ENCODE results near the gene POLR2B.
"Not testable (repeated sequence)": the region's sequence is repeated elsewhere in the genome, so short reads cannot be mapped to it uniquely, and the experiment has no call there.

POLR2B gene

DNA sequence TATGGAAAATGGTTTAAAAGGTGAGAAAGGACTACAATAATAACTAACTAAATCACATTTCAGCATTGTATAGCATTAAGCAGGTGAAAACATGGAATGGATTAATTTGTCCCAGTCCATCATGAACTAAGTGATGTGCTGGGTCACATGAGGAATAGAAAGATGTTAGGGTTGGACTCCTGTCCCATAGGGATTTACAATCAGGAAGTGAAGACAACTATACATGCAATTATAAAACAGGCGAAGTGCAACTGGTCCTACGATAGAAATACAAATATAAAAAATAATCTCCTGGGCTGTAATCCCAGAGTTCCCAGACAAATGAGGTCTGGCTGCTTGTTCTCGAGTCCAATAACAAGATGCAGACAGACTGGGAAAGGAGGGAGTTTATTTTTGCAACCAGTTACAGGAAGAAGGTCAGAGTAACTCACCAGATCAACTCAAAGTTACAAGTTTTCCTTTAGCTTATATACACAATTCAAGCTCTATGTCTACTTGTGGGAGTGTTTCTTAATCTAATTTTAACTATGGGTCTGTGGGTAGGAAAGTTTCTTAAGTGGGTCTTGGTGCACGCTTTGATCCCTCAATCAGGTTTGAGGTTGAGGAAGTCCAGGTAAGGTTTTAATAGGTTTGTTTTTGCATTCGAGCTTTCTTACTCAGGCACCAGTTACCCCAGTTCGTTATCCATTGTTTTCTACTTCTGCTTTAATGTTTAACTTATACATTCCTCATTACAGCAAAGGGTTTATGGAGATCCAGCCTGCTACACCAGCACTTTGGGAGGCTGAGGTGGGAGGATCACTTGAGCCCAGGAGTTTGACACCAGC lies 81.4 kb downstream of the POLR2B start:
- DNase-seq: no peak

- not testable (repeated sequence) for DNase-seq
These were observed 82.0 kb downstream of the POLR2B start for GRCh38 chr4:57060717-57061067.

DNA sequence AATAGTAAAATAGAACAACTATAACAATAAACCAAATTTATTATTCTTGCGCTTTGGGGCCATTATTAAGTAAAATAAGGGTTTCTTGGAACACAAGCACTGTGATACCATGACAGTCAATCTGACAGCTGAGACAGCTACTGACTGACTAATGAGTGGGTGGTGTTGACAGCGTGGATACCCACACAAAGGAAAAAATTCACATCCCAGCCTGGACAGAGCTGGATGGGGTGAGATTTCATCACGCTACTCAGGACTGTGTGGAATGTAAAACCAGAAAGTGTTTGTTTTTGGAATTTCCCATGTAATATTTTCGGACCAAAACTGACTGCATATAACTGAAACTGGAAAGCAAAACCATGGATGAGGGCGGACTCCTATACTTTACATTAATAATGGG lies 82.7 kb downstream of the POLR2B start:
- no peak for DNase-seq

- no peak for DNase-seq
These were observed 84.8 kb downstream of the POLR2B start for GRCh38 chr4:57063518-57063917.

- no peak for DNase-seq
These were observed 85.4 kb downstream of the POLR2B start for GRCh38 chr4:57064120-57064519.

DNA sequence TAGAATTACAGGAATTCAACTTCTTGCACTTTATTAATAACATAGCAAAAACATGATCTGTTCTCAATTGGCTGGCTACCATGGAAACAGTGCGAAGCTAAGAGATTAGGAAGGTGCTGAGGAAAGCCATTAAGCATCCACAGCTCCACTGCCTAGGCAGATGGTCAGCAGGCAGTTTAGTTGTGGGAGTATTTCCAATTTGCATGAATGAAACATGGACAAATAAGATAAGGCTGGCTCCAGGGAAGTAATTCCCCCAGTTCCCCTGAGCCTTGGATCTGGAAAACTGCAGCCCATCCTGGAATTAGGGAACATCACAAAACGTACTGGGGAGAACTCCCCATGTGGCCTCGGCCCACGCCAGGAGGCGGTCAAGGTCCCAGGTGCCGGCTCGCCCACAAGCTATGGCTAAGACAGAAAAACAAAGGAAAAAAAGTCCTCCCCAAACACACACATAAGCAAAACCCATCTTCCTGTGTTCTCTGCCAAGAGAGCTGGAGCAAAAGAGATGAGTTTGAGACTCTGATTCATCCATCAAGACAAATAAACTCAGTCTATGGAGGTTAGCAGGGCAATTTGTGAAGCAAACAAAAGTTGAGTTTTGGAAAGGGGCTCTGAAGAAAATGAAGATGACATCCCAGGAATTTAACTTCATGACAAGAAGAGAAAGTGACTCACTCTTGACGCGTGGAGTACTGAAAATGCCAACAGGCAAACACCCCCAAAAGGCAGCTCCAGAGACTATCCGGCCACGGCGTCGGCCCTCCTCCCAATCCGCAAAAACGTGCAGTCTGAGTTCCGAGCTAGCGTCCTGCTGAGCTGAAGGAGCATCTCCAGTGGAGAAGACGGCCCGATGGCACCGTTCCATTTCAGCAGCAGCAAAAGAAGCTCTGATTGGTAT lies 86.4 kb downstream of the POLR2B start:
- no peak for DNase-seq

GRCh38 chr4:57065730-57066482 lies 87.2 kb downstream of the POLR2B start:
- DNase-seq: no peak

DNA sequence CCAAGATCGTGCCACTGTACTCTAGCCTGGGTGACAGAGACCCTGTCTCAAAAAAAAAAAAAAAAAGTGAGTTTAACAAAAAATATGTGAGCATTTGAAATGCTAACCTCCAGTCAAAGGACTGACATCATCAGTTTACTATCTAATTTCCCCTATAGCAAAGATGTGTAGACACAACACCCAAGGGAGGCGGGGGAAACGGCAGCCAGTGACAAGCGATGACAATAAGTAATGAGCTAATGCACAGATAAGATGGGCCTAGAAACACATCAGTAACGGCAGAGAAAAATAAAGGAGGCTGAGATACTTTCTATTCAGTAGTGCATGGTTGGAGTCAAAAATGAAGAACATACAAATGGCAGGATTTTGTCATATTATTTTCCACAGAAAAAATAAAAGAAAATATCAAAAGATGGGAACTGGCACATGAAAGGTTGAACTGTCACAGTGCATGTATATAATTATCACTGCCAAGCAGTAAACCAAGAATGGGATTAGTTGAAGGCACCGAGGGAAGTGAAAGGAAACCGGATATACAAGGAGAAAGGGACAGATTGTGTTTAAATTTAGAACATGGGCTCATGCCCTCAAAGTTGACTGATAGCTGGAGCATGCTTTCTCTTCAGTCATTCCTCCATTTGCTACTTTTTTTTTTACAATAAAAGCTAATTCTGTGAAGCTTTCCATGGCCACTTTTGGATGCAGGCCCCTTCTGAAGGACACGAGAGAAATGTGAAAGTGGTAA lies 89.7 kb downstream of the POLR2B start:
- DNase-seq: no peak

DNA sequence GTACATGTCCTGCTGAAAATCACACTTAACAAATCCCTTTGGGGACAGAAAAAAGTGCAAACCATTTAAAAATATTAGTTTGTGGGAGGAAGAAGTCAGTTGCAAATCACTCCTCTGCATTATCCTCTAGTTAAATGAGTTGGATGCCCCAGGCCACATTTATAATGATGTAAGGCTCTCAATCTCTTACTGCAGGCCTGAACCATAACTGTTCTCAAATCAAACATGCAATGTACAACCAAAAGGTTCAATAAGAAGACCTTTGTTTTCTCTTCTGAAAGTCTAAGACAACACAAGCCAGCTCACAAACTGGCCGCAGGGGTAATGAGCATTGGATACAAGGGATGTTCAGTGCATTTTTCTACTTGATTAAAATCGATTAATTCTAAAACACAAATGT lies 91.8 kb downstream of the POLR2B start:
- DNase-seq: no peak

DNA sequence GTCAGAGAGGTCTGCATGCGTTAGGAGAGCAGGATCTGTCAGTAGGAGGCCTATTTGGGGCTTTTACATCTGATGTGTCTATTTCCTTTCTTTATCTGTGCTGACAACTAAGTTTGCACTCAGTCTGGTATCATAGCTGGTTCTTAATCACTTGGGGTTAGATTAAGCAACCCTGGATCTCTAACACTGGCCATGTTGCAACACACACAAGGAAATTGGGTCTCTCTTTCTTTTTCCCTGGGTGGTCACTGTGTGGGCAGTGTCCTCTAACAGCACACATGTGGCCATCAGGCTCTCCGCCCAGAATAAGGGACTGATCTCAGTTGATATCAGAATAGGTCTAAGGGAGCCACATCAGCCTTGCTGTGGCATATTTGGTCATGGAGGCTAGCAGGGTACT lies 92.6 kb downstream of the POLR2B start:
- DNase-seq: no peak

DNA sequence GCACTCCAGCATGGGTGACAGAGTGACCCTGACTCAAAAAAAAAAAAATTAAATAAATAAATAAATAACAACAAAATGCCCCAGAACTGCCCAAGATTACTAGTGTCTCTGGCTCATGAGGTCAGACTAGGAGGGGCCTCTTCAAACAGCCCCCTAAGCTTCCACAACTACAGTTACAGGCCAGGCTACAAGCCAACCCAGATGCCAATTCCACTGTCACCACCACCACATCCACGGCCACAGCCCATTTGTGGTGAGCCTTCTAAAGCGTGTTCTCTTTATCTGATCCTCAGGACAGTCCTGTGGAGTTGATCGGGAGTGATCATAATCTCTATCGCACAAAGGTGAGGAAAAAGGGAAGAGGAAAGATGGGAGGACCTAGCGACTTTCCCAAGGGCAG lies 94.9 kb downstream of the POLR2B start:
- no peak for DNase-seq

DNA sequence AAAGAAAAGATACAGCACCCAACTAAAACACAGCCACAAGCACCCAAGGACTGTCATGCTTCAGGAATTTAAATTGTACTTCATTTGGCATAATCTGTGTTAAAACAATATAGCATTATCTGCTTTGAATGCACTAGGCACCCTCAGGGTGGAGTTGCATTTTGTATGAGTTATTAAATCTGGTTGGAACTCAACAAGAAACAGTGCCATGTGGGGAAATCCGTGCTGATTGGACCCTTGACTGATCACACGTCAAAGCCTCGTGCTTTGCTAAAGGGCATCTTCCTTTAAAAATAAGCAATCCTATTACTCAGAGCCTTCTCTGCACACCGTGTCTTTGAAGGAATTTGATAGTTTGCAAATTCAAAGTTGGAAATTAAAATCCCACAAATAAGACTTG lies 96.0 kb downstream of the POLR2B start:
- no peak for DNase-seq

- DNase-seq: no peak
These were observed 96.7 kb downstream of the POLR2B start for GRCh38 chr4:57075367-57075766.

GRCh38 chr4:57076646-57077045 lies 98.0 kb downstream of the POLR2B start:
- no peak for DNase-seq

DNA sequence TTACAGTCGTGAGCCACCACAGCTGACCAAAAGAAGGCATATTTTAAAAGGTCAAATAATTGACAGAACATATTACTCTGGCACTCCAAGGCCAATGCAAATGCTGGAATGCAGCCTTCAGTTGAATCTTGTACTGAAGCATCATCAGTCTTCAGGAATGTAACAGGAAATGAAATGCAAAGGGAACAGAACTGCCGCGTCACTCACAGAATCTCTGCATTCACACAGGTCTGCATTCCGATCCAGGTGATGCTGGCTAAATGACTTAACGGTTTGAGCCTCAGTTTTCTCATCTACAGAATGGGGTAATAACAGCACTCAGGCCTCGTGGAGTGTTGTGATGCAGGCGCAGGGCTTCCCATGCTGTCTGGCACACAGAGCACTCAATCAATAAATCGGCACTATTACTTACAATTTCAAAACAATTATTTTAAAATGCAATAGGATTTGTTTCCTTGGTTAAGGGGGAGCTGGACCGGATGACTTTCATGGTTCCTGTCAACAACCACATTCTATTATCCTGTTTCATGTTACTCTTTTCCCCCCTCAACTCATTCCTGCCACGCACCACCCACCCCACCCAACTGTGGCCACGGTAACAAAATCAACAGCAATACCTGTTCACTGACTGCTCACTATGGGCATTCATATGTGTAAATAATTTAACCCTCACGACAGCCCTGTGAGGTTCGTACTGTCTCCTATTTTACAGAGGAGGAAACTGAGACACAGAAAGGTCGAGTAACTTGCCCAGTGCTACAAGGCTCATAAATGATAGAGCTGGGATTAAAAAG lies 99.1 kb downstream of the POLR2B start:
- DNase-seq: no peak

DNA sequence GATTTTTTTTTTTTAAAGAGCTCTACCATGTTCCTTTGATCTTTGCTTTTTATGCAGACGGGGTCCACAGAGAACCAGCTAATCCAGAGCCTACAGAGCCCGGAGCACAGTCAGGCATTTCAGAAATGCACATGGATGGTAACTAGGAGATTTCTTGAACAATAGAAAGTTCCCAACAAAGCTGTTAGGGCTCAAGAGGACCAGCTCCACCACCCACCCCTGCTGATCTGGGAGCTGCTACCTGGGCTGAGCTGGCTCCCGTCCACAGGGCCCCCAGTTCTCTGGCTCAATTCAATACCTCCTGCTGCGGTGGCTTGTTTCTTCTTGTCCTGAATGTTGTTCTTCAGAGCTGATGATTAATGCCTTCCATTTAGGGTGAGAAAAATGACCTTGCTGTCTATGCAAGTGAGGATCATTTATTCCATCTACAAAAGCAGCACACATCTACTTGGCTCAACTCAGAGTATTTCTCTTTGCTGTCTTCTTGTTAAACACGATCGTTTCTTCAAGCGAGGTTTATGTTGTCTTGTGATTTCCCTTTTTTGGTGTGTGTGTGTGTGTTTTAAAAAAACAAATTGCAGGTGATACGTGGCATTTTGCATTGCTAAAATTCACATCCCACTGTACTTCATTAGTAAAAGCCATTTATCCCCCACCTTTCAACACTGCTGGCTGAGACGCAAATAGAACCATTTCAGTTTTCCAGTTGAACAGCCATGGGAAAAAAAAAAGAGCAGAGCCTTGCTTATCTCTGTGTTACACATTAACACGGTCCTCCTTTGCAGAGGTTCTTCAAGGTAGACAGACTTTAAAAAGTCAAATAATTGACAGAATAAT lies 100.2 kb downstream of the POLR2B start:
- DNase-seq: no peak

All from stimulated activated CD4-positive, alpha-beta T cell treated with anti-CD3 and anti-CD28 coated beads, Interleukin-15, amount 100 ng/mL, for 24 hours (primary cell).